A204.1 (cell line): ENCODE measurements around the gene TMEM139.
"Not testable (repeated sequence)": the region's sequence is repeated elsewhere in the genome, so short reads cannot be mapped to it uniquely, and the experiment has no call there.

Experiments
- FAIRE-seq: peaks from 2 replicates; lab custom pipeline; 2012; peaks lifted over from hg19 to GRCh38; lab: Jason Lieb, UNC

The TMEM139 gene

DNA sequence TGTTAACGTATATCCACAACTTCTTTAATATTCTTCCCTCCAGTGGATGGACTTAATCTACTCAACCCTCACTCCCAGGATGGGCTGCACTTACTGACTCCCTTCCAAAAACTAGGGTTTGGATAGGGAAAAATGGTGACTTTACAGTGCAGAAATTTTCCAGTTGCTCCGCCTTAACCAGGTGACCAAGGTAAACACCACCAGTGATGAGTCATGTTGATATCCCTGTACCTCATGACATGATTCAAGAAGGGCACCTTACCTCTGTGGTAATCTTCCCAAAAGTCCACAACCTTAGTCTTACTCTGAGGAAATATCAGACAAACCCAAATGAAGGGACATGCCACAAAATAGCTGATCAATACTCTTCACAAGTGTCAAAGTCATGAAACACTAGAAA lies 25.0 kb upstream of the TMEM139 start:
- FAIRE-seq = no peak

DNA sequence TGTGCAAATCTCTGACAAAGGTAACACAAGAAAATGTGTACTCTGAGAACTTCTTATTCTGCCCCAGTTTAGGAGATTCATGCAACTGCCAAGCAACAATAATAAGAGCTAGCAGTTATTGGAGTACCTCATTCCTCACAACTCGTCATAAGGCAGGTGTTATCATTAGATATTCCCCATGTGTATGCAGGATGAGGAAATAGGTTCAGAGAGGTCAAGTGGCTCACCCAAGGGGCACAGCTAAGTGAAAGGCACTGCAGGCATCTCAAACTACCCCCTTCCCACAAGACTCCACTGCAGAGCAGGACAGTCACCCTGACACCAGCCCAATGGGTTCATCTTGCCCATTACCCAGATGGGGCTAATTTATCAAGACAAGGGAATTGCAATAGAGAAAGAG lies 22.9 kb upstream of the TMEM139 start:
- no peak for FAIRE-seq

DNA sequence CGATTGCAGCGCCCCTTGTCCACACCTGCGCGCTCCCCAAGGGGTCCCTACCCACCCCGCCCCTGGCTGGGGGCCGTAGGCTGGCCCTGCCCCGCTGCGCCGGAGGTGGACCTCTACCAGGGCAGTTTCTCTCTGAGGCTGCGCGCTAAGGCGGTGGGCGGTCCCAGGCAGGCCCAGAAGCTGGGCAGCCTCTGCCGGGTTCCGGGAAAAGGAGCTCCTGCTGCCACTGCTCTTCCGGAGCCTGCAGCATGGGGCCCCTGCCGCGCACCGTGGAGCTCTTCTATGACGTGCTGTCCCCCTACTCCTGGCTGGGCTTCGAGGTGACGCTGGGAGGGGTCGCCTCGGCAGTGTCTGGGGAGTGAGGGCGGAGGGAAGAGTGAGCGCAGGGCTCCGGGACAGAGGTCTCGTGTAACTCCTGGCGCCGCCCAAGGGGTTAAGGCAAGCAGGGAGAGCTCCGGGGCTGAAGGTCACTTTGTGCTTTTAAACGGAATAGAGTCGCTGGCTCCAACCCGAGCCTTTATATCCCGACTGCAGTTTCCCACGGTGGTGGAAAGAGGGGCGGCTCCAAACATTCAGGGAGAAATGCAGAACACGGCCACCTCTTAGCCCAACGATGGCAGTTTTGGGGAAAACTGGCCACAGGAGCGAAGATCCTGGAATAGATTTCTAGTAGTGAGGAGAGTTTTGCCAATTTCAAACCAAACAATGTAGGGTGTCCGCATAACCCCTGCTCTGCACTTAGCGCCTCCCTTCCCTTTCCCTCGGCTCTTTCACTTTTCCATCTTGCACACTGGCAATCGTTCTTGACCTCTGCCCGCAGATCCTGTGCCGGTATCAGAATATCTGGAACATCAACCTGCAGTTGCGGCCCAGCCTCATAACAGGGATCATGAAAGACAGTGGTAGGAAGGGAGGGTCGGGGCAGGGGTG lies 21.2 kb upstream of the TMEM139 start, which contains the start of gene GSTK1:
TSS of gene GSTK1 (plus strand) at position 176 of the 930 bp plus-strand sequence. CDS start at position 249, 73 bp downstream.
- no peak for FAIRE-seq

DNA sequence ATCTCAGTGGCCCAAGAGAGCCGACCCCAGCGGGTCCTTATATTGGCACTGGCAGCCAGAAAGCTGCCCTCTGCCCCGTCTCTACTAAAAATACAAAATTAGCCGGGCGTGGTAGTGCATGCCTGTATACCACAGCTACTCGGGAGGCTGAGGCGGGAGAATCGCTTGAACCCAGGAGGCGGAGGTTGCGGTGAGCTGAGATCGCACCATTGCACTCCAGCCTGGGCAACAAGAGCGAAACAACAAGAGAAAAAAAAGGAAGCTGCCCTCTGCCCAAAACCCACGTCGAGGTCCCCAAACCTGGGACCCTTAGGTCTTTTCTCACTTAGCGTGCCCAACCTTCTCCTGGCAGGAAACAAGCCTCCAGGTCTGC lies 20.6 kb upstream of the TMEM139 start:
- not testable (repeated sequence) for FAIRE-seq

DNA sequence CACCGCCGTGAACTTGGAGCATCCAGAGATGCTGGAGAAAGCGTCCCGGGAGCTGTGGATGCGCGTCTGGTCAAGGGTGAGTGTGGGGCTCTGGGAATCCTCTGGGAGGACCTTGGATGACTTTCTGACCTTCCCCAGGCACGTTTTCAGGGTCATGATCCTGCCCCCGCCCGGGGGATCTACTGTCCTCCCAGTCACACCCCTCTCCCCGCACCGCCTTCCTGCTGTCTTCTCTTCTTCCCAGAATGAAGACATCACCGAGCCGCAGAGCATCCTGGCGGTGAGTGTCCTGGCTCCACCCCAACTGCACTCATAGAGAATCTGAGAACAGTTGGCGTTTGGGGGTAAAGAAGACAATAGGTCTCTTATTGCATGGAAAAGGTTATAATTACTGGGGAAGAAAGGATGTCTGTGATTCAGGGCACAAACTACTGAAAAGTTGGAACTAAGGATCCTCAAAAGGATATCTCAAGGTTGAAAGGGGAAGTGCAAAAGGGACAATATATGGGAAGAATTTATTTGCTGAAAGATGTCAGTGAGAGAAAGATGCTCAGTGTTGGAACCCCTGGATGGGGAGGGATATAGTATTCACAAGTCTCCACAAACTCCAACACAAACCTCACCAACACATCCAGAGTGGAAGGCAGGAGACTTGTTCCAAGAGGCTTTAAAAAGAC lies 19.6 kb upstream of the TMEM139 start:
- no peak for FAIRE-seq

DNA sequence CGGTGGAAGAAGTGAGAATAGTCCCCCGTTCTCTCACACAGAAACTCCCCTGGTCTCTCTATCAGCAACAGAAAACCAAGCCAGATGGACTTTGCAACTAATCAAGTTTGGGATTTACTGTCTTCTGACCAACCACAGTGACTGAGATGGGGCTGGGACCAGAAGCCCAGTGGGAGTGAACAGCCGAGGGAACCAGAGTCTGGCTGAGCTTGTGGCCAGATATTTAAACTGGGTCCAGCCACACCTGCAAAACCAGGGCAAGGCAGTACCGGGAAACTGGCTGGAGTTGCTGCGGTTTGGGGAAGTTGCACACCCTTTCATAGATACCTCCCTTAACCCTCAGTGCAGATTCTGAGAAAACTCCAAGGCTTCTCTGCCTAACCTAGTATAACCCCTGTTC lies 15.5 kb upstream of the TMEM139 start:
- FAIRE-seq = no peak

DNA sequence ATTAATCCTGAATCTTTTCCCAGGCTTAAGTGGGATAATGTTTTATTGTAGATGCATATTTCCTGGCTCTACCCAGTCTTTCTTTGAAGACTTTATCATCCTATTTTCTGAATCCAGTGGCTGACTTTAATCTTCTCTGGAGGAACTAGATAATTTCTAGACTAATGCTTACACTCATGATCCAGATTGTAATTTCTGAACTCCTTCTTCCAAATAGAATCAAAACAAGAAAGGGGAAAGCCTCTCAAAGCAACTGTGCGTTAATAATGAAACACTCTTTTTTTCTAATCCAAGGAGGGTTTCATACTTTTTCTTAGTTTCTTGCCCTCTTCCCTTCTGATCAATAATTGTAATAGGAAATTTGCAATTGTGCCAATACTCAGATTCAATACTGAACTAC lies 13.5 kb upstream of the TMEM139 start:
- FAIRE-seq = no peak

DNA sequence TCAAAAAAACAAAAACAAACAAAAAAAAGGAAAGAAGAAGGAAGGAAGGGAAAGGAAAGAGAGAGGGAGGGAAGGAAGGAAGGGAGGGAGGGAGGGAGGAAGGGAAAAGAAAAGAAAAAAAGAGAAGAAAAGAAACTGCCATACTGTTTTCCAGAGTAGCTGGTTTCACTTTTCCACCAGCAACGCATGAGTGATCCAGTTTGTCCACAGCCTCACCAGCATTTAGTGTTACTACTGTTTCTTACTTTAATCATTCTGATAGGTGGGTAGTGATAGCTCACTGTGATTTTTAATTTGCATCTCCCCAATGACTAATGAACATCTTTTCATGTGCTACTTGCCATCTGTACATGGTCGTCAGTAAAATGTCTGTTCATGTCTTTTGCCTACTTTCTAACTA lies 11.9 kb upstream of the TMEM139 start:
- FAIRE-seq = no peak

DNA sequence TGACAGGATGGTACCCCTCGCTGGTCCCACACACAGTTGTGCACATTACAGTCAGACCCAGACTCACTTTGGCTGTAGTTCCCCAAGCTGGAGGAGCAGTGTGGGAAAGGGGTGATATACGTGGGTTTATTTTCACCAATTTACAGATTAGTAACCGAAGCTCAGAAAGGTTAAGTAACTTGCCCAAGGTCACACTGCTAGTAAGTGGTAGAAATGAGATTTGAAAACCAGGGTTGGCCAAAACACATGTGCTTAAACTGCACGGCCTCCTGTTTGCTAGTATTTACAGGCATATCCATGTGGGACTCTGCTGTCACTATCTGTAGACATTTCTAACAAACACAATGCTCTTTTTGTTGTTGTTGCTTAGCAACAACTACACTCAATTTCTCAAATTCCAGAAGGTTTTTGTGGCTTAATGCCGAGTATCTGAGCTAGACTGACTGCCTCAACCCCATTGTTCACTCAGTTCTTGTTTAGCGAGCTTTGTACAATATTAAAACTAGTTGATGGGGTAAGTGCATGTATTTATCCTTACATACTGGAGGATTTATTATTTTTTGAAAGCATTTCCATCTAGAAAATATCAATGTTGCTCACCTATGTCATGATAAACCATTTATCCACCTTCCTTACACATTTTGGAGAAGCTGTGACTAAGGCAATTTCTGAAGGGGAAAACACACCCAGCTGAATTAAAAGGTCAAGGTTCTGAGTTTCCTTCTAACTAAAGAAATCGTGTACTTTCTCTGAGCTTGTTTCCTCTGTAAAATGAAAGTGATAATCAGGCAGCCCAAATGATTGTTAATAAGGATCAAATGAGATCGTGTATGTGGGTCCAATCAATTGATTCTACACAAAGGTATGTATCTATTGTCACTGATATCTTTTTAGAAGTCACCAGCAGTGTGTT lies 5.3 kb upstream of the TMEM139 start:
- no peak for FAIRE-seq

DNA sequence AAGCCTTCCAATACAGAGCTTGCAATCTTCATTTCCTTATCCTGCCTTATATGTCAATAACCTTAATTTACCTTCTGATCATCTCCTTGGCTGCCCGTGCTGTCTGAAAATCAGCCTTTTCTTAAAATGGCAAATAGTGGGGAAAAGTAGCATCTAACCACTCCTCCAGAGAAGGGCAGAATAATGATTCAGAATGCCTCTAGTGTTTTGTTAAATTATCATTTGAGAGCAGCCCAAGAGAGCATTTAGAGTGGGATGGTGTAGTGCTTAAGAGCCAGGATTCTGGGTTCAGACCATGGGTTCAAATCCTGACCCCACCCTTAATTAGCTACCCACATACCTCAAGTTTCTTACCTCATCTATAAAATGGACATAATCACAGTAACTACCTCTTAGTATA lies 4.6 kb upstream of the TMEM139 start:
- no peak for FAIRE-seq

DNA sequence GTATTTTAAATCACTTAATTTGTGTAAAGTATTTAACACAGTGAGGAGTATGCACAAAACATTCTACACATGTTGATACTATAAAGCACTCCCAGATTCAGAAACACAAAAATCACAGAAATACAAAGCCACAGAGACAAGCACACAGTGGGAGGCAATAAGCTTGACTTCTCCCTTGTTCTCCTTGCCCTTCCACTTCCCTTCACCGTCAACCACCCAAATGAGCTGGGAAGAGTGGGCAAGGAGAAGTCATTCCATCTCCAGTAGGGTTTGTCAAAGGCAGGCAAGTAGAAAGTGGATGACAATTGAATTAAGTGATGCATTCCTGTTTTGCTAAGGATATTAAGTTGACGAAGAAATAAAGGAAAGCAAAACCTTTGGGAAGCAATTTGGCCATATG lies 4.2 kb upstream of the TMEM139 start:
- no peak for FAIRE-seq

DNA sequence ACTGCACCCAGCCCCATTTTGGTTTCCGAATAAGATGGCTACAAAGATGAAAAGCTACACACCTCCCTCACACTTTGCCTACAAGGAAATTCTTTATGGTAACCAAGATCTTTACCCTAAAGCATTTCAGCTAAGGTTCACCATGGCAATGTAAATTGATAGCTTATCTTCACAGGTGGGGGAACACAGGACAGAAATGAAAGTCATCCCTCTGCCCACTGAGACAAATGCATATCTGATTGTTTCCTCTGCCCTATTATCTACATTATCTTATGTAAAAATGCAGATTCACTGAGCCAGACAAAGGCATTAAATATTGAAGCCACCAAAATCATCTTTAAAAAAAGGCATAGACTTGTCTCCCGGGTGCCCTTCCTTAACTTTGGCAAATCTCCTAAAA lies 3.2 kb upstream of the TMEM139 start:
- FAIRE-seq = no peak

DNA sequence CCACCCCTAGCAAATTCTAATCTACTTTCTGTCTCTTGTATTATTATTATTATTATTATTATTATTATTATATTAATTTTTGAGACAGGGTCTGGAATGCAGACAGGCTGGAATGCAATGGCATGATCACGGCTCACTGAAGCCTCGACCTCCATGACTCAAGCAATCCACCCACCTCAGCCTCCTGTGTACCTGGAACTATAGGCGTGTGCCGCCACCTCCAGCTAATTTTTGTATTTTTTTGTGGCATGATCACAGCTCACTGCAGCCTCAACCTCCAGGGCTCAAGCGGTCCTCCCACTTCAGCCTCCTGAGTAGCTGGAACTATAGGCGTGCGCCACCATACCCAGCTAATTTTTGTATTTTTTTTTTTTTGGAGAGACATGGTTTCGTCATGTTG lies 2.6 kb upstream of the TMEM139 start:
- FAIRE-seq = no peak

DNA sequence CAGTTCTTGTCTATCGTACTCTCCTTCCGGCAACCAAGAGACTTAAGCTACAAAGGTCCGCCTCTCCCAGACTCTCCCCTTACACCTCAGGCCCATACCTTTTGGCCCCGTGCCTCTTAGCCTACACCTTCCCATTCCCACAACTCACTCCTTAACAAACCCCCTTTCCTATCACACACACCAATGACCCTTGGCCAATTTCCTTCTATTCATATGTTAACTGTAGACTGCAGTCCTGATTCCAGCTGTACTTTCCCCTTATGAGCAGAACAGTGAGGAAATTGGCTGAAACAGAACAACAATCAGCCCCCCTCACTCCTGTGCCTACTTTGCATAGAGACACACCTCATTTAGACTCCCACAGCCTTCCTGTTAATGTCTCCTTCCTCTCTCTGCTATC lies 1.4 kb upstream of the TMEM139 start:
- FAIRE-seq = no peak

DNA sequence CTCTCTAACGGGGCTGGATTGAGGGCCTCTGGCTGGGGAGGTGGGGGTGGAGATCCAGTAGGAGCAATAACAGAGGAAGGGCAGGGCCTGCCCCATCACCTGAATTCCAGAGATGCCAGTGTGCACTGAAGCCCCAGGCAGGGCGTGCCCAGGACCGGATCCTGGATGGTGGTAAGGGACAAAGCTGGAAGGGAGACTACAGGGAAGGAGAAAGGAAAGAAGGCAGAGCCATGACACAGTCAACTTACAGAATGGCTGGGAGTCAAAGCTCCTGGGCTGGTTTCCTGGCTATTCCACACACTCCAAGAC lies 666 bp downstream of the TMEM139 start:
- no peak for FAIRE-seq

DNA sequence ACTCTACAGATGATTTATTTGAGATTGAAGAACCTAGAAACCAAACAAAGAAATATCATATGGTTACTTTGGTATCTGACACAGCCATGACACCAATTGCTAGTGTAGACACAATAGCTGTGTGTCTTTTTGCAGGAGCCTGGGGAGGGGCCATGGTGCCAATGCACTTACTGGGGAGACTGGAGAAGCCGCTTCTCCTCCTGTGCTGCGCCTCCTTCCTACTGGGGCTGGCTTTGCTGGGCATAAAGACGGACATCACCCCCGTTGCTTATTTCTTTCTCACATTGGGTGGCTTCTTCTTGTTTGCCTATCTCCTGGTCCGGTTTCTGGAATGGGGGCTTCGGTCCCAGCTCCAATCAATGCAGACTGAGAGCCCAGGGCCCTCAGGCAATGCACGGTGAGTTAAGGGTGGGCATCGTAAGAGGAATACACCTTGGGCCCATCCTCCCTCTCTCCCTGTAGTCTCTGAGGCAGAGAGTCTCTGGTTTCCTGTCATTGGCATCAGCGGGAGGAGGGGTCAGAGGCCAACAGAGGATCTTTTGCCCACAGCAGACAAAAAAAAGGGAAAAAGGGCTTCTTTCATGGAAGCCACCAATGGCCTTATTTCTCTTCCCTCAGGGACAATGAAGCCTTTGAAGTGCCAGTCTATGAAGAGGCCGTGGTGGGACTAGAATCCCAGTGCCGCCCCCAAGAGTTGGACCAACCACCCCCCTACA lies 1.2 kb downstream of the TMEM139 start:
- FAIRE-seq = no peak

DNA sequence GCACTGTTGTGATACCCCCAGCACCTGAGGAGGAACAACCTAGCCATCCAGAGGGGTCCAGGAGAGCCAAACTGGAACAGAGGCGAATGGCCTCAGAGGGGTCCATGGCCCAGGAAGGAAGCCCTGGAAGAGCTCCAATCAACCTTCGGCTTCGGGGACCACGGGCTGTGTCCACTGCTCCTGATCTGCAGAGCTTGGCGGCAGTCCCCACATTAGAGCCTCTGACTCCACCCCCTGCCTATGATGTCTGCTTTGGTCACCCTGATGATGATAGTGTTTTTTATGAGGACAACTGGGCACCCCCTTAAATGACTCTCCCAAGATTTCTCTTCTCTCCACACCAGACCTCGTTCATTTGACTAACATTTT lies 1.7 kb downstream of the TMEM139 start:
- FAIRE-seq = no peak

DNA sequence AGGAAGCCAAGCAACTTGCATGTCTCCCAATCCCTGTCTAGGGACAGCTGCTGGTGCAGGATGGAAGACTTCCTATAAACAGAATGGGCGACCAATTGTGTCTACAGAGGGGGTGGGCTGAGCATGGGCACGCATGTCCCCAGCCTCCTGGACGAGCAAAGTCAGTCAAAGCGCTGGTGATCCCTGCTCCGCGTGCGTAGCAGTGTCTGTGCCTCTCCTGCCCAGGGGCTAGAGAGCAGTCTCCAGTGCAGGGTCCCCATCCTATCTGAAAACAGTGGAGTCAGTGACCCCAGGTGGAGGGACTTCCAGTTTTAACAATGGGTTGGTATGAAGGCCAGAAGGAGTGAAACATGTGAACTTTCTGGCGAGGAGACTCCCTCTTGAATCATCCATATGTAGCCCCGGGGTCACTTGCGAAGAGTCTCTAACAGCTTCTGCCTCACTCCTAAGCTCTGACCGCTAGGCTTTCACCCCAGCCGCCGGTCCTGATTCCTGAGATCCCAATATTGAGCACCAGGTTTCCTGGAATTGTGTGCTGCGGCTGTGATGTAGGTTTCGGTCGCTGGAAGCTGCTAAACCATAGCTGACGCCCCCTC lies 2.7 kb downstream of the TMEM139 start:
- FAIRE-seq = no peak

DNA sequence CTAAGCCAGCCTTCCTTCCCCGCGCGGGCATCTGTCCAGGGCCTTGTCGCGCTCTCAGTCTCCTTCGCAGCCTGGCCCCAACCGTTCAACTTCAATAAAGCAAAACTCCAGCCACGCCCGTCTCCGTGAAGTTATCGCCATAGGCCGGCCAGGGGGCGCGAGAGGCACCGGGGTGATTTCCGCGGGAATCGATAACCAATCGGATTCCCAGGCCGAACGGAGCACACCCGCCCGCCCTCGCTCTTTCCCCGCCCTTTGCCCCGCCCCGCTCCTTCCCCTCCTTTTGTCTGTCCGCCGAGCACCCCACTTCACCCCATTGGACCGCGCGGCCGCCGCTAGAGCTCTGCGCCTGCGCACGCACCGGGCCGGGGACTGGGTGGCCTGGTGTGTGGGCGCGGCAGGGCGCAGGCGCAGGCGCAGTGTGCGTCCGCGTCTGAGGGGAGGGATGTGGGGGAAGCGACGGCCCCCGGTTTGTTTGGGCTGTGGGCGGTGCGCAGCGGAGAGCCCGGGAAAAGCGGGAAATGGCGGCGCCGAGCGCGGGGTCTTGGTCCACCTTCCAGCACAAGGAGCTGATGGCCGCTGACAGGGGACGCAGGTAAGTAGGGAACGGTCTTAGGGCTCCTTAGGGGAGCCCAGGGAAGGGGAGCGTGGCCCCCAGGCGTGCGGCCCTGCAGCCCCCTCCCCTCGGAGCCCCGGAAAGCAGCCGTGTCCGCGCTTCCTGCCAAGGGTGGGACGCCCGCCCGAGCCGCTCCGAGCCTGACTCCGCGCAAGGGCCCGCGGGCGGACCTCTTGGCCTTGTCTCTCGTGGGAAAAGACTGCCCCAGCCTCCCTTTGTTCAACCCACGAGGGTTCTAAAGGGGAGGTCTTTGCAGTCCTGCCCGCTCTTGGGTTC lies 3.4 kb downstream of the TMEM139 start, which contains the start of gene CASP2:
TSS of gene CASP2 (plus strand) at position 417 of the 892 bp plus-strand sequence. CDS start at position 522, 105 bp downstream.
- FAIRE-seq = no peak

DNA sequence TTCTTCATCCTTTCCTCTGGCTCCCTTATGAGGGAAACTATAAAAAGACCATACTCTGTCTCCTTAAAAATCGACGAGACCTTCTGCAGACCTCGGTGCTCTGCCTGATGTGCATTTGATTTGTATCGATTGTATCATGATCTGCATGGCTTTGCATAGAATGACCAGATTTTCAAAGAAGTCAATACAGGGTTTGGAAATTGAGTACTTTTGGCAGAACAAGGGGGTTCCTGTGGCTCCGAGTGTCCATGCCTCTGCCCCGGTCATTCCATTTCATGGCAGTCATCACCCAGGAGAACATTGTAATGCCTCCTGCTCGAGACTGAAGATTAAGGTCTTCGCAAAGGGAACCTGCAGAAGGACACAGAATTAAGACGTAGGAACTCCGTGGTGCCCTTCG lies 4.1 kb downstream of the TMEM139 start:
- no peak for FAIRE-seq

DNA sequence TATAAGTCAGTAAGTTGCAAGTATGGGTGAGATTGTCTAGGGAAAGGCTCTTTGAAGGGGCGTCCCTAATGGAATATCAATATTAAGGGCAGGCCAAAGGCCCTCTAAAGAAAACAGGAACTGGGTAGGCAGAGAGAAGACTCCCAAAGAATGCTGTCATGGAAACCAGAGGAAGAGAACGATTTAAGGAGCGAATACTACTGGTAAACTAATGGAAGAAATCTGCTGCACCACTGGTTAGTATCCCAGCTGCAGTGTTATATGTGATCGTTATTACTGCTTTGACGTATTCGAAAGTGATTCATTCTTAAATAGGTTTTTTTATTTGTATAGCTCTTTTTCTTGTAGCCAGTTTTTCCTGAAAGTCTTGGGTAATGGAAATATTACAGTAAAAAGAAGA lies 4.7 kb downstream of the TMEM139 start:
- FAIRE-seq = no peak
